ENCODE data around the gene NR6A1. TPM values are rescaled to one million over a fixed set of nuclear protein-coding genes. Genes with fewer than 3 reads are reported as not detected.
A peak's percentile ranks its signal among the peaks of the same experiment; 100 is the strongest.
"Not testable (repeated sequence)": the region's sequence is repeated elsewhere in the genome, so short reads cannot be mapped to it uniquely, and the experiment has no call there.

NR6A1 gene
- polyA plus RNA-seq, 2 donors: 0.68 to 1.4 TPM

DNA sequence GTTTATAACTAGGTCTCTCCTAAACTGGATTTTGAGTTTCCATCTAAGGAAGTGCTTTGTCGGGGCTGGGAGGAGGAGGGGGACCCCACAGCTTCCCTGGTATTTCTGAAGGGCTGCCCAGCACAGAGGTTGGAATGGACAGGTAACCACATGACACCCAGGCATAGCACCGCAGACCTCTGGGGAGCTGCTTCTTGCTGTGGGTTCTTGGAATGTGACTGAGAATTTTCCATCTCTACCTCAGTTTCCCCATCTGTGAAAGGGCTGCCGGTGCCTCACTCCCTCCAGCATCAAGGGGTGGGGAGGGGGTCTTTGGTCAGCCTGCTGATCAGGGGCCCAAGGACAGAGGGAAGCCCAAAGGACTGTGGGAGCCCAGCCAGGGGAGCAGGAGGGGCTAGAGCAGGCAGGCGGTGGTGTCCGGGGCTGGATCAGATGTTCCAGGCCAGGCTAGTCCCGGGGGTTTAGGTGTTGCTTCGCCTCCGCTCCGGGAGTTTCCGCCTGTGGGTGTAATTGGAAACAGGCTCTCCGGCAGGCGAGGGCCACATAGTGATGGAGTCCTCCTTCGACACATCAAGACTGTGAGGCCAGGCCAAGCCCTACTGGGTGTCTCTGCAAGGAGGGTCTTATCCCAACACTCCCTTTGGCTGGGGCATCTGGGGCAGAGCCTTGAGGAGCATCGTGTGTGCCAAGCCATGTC, 9.1 kb upstream of the NR6A1 start:
- Histone ChIP-seq H3K9me3 (ENCODE audit: control insufficient read depth in 2 of 2, insufficient read depth in 1 of 2, low read depth in 1 of 2, low read length in 1 of 2) (no peaks in the 10 kb centered on the region), H3K36me3 (ENCODE audit: control insufficient read depth in 2 of 2, insufficient read depth in 2 of 2, low read length in 1 of 2) (no peaks in the 10 kb centered on the region), H3K4me3 (ENCODE audit: low read depth in 1 of 2, low read length in 2 of 2) (no peak overlapping the region), H3K27me3 (ENCODE audit: control insufficient read depth in 1 of 2, insufficient read depth in 2 of 2, low read length in 2 of 2) (no peaks in the 10 kb centered on the region), H3K27ac (ENCODE audit: low read depth in 2 of 2, low read length in 1 of 2) (peak overlapping the region in 1 of 2 donors; percentile 67), H3K4me1 (ENCODE audit: control insufficient read depth in 2 of 2, insufficient read depth in 2 of 2, low read length in 1 of 2) (peaks cover 0 to 6% of the 10 kb centered on the region in 2 donors)
- WGBS, 2 donors: 70 to 71% methylated on average over 12 to 14 of the region's 14 CpGs

DNA sequence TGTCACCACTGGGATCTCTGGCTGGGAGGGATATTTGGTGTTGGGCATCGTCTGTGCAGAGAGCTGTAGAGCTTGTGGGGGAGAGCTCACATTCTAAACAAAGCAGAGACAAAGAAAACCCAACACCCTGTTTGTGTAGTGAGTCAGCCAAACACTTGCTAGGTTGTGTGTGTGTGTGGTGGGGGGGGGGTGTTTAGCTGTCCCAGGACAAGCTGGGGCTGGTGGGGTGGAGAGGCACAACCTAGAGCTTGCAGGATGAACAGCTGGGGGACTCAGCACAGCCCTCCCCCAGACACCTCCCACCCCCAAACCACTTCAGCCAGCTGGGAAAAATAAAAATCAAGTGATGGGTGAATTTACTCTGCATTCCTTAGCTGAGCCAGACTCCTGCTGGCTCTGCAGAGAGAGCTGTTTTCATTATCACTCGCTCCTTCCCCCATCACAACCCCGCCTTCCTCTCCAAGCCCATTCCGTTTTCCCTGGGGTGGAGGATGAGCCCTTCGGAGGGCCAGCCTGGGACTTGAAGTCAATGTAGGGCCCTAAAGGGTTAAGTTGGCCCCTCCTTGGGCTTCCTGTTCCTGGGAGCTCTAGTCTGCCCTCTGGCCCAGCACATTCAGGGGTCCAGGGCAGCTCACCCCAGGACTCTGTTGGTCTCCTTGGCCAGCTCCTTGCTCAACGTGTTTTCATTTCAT, 8.4 kb upstream of the NR6A1 start:
- 30 to 31% methylated on average over 6 of the region's 6 CpGs for WGBS, 2 donors

DNA sequence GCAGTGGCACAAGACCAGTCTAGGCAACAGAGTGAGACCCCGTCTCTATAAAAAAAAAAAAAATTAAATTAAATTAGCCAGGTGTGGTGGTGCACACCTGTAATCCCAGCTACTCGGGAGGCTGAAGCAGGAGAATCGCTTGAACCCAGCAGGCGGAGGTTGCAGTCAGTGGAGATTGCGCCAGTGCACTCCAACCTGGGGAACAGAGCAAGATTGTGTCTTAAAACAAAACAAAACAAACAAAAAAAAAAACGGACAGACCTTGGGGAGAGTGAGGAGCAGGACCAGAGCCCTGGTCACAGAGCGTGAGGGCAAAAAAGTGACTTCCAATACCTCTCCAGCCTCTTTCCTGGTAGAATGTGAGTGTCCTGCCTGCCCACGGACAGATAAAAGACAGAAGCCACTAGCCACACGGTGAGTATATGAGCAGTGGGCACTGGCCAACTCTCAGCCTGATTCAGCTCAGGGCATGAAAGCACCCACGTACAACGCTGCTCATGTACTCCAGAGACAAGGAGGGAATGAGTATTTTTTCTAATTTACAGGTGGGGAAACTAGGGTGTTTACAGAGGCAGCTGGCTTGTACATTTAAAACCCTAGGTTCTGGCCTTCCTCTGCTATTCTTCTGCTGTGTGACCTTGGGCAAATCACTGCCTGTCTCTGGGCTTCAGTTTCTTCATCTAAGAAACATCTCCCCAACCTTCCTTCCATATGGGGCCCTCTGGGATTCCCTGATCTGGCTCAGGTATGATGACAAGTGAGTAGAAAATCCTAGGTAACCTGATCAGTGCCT, 7.7 kb upstream of the NR6A1 start:
- peaks cover 0 to 6% of the 10 kb centered on the region in 2 donors for H3K4me1 ChIP-seq (ENCODE audit: control insufficient read depth in 2 of 2, insufficient read depth in 2 of 2, low read length in 1 of 2)
- 71 to 73% methylated on average over 11 of the region's 11 CpGs for WGBS, 2 donors
- H3K27ac ChIP-seq (ENCODE audit: low read depth in 2 of 2, low read length in 1 of 2): peak overlapping the region; percentile 19 to 60
- H3K4me3 ChIP-seq (ENCODE audit: low read depth in 1 of 2, low read length in 2 of 2): no peak overlapping the region
- no peaks in the 10 kb centered on the region for H3K27me3 ChIP-seq (ENCODE audit: control insufficient read depth in 1 of 2, insufficient read depth in 2 of 2, low read length in 2 of 2)
- no peaks in the 10 kb centered on the region for H3K36me3 ChIP-seq (ENCODE audit: control insufficient read depth in 2 of 2, insufficient read depth in 2 of 2, low read length in 1 of 2)
- no peaks in the 10 kb centered on the region for H3K9me3 ChIP-seq (ENCODE audit: control insufficient read depth in 2 of 2, insufficient read depth in 1 of 2, low read depth in 1 of 2, low read length in 1 of 2)

More for the DNA sequence above, 8.4 kb upstream of the NR6A1 start:
- peaks cover 0 to 6% of the 10 kb centered on the region in 2 donors for H3K4me1 ChIP-seq (ENCODE audit: control insufficient read depth in 2 of 2, insufficient read depth in 2 of 2, low read length in 1 of 2)
- H3K27me3 ChIP-seq (ENCODE audit: control insufficient read depth in 1 of 2, insufficient read depth in 2 of 2, low read length in 2 of 2): no peaks in the 10 kb centered on the region
- peak overlapping the region in 1 of 2 donors; percentile 67 for H3K27ac ChIP-seq (ENCODE audit: low read depth in 2 of 2, low read length in 1 of 2)
- no peak overlapping the region for H3K4me3 ChIP-seq (ENCODE audit: low read depth in 1 of 2, low read length in 2 of 2)
- no peaks in the 10 kb centered on the region for H3K9me3 ChIP-seq (ENCODE audit: control insufficient read depth in 2 of 2, insufficient read depth in 1 of 2, low read depth in 1 of 2, low read length in 1 of 2)
- H3K36me3 ChIP-seq (ENCODE audit: control insufficient read depth in 2 of 2, insufficient read depth in 2 of 2, low read length in 1 of 2): no peaks in the 10 kb centered on the region

DNA sequence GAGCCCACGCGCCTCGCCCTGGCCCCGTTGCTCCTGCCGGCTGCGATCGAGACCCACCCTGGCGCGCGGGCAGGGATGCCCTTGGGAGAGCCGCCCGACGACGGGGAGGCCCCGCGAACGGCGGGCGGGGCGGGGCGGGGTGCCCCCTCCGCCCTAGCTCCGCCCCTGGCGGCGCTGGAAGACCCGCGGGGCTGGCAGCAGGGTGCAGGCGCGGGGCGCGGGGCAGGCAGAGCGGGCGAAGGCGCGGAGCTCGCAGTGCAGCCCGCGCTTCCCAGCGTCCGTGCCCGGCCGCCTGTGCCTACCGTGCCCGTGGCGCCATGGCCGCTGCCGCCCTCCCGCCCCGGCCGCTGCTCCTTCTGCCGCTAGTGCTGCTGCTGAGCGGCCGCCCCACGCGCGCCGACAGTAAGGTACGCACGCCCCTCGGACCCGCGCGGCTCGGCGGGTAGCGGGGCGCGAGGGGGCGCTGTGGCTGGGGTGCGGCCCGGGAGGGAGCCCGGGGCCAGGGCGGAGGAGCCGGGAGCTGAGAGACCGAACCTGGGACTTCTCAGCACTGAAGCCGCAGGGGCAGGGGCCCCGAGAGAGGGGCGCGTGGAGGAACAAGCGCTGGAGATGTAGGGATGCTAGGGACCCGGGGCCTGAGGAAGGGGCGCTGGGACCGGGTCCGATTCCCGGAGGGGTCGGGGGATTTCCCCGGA, 6.0 kb upstream of the NR6A1 start, which contains the start of gene OLFML2A:
OLFML2A (plus strand) TSS at position 180 of the 695 bp plus-strand sequence; CDS start at position 318, 138 bp downstream.
- WGBS, 2 donors: 1% methylated on average over 56 to 87 of the region's 87 CpGs
- peaks cover 0 to 6% of the 10 kb centered on the region in 2 donors for H3K4me1 ChIP-seq (ENCODE audit: control insufficient read depth in 2 of 2, insufficient read depth in 2 of 2, low read length in 1 of 2)
- no peaks in the 10 kb centered on the region for H3K9me3 ChIP-seq (ENCODE audit: control insufficient read depth in 2 of 2, insufficient read depth in 1 of 2, low read depth in 1 of 2, low read length in 1 of 2)
- H3K27me3 ChIP-seq (ENCODE audit: control insufficient read depth in 1 of 2, insufficient read depth in 2 of 2, low read length in 2 of 2): no peaks in the 10 kb centered on the region
- peak within 1 kb of the TSS; percentile 46 to 66 for H3K4me3 ChIP-seq (ENCODE audit: low read depth in 1 of 2, low read length in 2 of 2)
- H3K27ac ChIP-seq (ENCODE audit: low read depth in 2 of 2, low read length in 1 of 2): peak within 1 kb of the TSS; percentile 36 to 51
- H3K36me3 ChIP-seq (ENCODE audit: control insufficient read depth in 2 of 2, insufficient read depth in 2 of 2, low read length in 1 of 2): no peaks in the 10 kb centered on the region

DNA sequence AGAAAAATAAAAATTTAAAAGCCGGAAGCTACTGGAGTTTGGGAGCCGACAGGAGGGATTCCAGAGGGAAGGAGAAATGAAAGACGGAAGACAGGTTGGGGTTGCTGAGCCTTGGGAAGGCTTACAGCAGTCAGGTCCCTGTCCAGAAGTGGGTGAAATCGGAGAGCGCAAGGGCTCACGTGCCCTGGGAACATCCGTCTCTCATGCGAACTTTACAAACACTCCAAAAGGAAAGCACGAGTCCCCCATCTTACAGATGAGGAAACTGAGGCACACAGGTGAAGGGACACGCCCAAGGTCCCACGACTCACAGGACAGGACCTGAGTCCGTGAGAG, 5.5 kb upstream of the NR6A1 start:
- H3K36me3 ChIP-seq (ENCODE audit: control insufficient read depth in 2 of 2, insufficient read depth in 2 of 2, low read length in 1 of 2): no peaks in the 10 kb centered on the region
- no peaks in the 10 kb centered on the region for H3K27me3 ChIP-seq (ENCODE audit: control insufficient read depth in 1 of 2, insufficient read depth in 2 of 2, low read length in 2 of 2)
- H3K4me3 ChIP-seq (ENCODE audit: low read depth in 1 of 2, low read length in 2 of 2): peak overlapping the region; percentile 46 to 66
- no peaks in the 10 kb centered on the region for H3K9me3 ChIP-seq (ENCODE audit: control insufficient read depth in 2 of 2, insufficient read depth in 1 of 2, low read depth in 1 of 2, low read length in 1 of 2)
- WGBS, 2 donors: 14 to 15% methylated on average over 12 of the region's 12 CpGs
- peaks cover 0 to 6% of the 10 kb centered on the region in 2 donors for H3K4me1 ChIP-seq (ENCODE audit: control insufficient read depth in 2 of 2, insufficient read depth in 2 of 2, low read length in 1 of 2)
- H3K27ac ChIP-seq (ENCODE audit: low read depth in 2 of 2, low read length in 1 of 2): peak overlapping the region; percentile 6 to 10

DNA sequence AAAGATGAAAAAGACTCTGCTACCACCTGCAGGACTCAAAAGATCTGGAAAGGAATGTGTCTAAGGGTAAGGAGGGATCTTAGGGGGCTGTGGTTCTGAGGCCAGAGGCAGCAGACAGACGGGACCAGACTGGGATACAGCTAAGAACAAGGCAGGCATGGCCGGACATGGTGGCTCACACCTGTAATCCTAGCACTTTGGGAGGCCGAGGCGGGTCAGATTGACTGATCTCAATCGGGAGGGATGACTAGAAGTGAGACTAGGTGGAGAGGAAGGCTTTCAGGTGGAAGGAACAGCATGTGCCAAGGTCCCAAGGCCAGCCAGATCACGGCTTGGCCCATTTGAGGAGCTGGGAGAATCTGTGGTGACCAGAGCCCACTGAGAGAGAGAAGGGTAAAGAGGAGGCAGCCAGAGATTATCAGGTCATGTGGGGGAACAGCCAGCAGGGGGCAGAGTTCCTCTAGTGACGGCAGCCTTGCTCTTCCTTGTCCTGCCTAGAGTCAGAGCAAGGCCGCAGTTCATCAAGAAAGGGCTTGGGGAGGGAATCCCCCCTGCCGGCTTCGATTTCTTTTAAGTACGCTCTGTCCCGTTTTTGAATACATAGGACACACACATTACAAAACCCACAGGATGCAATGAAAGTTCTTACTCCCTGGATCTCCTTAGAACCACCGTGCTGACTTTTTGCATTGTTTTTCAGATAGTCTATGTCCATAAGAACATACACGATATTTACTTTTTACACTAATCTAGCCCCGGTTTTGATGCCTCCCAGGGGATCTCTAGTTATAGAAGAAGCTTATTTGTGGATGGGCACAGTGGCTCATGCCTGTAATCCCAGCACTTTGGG, 3.2 kb upstream of the NR6A1 start:
- Histone ChIP-seq H3K36me3 (ENCODE audit: control insufficient read depth in 2 of 2, insufficient read depth in 2 of 2, low read length in 1 of 2) (no peaks in the 10 kb centered on the region), H3K4me3 (ENCODE audit: low read depth in 1 of 2, low read length in 2 of 2) (no peak overlapping the region), H3K4me1 (ENCODE audit: control insufficient read depth in 2 of 2, insufficient read depth in 2 of 2, low read length in 1 of 2) (peaks cover 0 to 6% of the 10 kb centered on the region in 2 donors), H3K27me3 (ENCODE audit: control insufficient read depth in 1 of 2, insufficient read depth in 2 of 2, low read length in 2 of 2) (no peaks in the 10 kb centered on the region), H3K27ac (ENCODE audit: low read depth in 2 of 2, low read length in 1 of 2) (no peak overlapping the region), H3K9me3 (ENCODE audit: control insufficient read depth in 2 of 2, insufficient read depth in 1 of 2, low read depth in 1 of 2, low read length in 1 of 2) (no peaks in the 10 kb centered on the region)
- whole genome bisulfite sequencing, 2 donors: 33 to 38% methylated on average over 14 to 15 of the region's 15 CpGs

DNA sequence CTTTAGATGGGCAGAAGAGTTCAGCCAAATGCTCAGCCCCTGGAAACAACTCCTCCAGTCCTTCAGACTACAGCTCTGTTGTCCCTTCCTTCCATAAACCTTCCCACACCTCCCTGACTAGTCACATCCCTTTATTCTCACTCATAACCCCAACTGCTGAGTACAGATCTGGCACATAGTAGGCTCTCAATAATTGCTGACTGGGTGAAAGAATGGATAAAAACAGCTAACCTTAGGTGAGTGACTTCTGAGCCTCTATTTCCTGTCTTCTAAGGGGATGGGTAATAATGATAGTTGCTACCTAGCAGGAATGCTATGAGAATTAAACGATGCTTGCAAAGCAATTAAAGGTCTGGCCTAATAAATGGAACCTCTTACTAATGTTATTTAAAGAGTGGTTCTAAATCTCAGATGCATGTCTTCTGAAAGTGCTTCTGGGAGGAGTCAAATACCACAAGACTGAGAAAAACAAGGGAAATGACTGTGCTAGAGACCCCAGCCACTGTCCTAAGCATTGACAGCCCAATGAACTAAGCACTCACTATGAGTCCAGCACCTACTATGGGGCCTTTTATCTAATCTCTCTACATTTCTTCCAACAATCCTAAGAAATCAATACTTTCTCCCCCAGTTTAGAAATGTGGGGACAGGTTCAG, 2.5 kb upstream of the NR6A1 start:
- peaks cover 0 to 3% of the 10 kb centered on the region in 2 donors for H3K4me1 ChIP-seq (ENCODE audit: control insufficient read depth in 2 of 2, insufficient read depth in 2 of 2, low read length in 1 of 2)
- WGBS, 2 donors: 73 to 79% methylated on average over 1 of the region's 1 CpG
- no peaks in the 10 kb centered on the region for H3K36me3 ChIP-seq (ENCODE audit: control insufficient read depth in 2 of 2, insufficient read depth in 2 of 2, low read length in 1 of 2)
- no peak overlapping the region for H3K4me3 ChIP-seq (ENCODE audit: low read depth in 1 of 2, low read length in 2 of 2)
- no peaks in the 10 kb centered on the region for H3K27me3 ChIP-seq (ENCODE audit: control insufficient read depth in 1 of 2, insufficient read depth in 2 of 2, low read length in 2 of 2)
- no peaks in the 10 kb centered on the region for H3K9me3 ChIP-seq (ENCODE audit: control insufficient read depth in 2 of 2, insufficient read depth in 1 of 2, low read depth in 1 of 2, low read length in 1 of 2)
- no peak overlapping the region for H3K27ac ChIP-seq (ENCODE audit: low read depth in 2 of 2, low read length in 1 of 2)

DNA sequence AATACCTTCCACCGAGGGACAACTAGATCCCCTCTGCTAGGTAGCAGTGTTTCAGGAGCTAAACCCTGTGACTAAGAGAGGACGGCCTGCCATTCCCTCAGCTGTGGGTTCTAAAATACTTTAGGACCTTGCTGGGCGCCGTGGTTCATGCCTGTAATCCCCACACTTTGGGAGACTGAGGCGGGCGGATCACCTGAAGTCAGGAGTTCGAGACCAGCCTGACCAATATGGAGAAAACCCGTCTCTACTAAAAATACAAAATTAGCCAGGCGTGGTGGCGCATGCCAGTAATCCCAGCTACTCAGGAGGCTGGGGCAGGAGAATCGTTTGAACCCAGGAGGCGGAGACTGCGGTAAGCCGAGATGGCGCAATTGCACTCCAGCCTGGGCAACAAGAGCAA, 1.8 kb upstream of the NR6A1 start:
- H3K9me3 ChIP-seq (ENCODE audit: control insufficient read depth in 2 of 2, insufficient read depth in 1 of 2, low read depth in 1 of 2, low read length in 1 of 2); H3K4me3 ChIP-seq (ENCODE audit: low read depth in 1 of 2, low read length in 2 of 2); H3K27me3 ChIP-seq (ENCODE audit: control insufficient read depth in 1 of 2, insufficient read depth in 2 of 2, low read length in 2 of 2); H3K36me3 ChIP-seq (ENCODE audit: control insufficient read depth in 2 of 2, insufficient read depth in 2 of 2, low read length in 1 of 2); H3K4me1 ChIP-seq (ENCODE audit: control insufficient read depth in 2 of 2, insufficient read depth in 2 of 2, low read length in 1 of 2); H3K27ac ChIP-seq (ENCODE audit: low read depth in 2 of 2, low read length in 1 of 2): not testable (repeated sequence)
- WGBS, 2 donors: 86 to 88% methylated on average over 15 of the region's 15 CpGs

All from esophagus (tissue), 2 donors.